GM23338 (cell line): ENCODE measurements around the gene PAK4. TPM values are rescaled to one million over a fixed set of nuclear protein-coding genes. Genes with fewer than 3 reads are reported as not detected.

ENCODE experiments used
- ATAC-seq: fragments of 200-7000 bp; cut with Tn5 transposase; 3 replicates; pipeline ENCODE4 v1.9.1; 2020
- DNase-seq: peaks from one replicate; pipeline ENCODE4 v3.0.0-alpha.2; 2015; ENCODE audit warnings: low spot score
- H2AFZ ChIP-seq: fragments of 200-600 bp; sonication (generic); 2 replicates; pipeline ENCODE4 v1.8.0; 2016; ENCODE audit warnings: antibody characterized with exemption, mild to moderate bottlenecking, moderate library complexity
- H3F3A ChIP-seq: fragments of 200-600 bp; sonication (generic); replicated peaks from 2 replicates; pipeline ENCODE4 v1.8.0; 2017; ENCODE audit warnings: antibody characterized with exemption, mixed run types, low read depth
- H3K27ac ChIP-seq: fragments of 200-600 bp; sonication (generic); 2 replicates; pipeline ENCODE4 v1.6.1; 2016; ENCODE audit warnings: low read depth
- H3K27me3 ChIP-seq: fragments of 200-600 bp; sonication (generic); 2 replicates; pipeline ENCODE4 v1.8.0; 2016; ENCODE audit warnings: mild to moderate bottlenecking, mixed run types, moderate library complexity; ENCODE audit not compliant: insufficient read depth
- H3K36me3 ChIP-seq: fragments of 200-600 bp; sonication (generic); 2 replicates; pipeline ENCODE4 v1.8.0; 2016; ENCODE audit warnings: mild to moderate bottlenecking; ENCODE audit not compliant: insufficient read depth
- H3K4me1 ChIP-seq: fragments of 200-600 bp; sonication (generic); 2 replicates; pipeline ENCODE4 v1.8.0; 2016; ENCODE audit warnings: mild to moderate bottlenecking, moderate library complexity; ENCODE audit not compliant: insufficient read depth
- H3K4me2 ChIP-seq: fragments of 200-600 bp; sonication (generic); 2 replicates; pipeline ENCODE4 v1.7.1; 2017; ENCODE audit warnings: mixed run types
- H3K4me3 ChIP-seq: fragments of 200-600 bp; sonication (generic); 2 replicates; pipeline ENCODE4 v1.6.1; 2016; ENCODE audit warnings: mixed run types
- H3K79me2 ChIP-seq: fragments of 200-600 bp; sonication (generic); replicated peaks from 2 replicates; pipeline ENCODE4 v1.8.0; 2017; ENCODE audit warnings: mild to moderate bottlenecking; ENCODE audit not compliant: insufficient read depth
- H3K9me2 ChIP-seq: fragments of 200-600 bp; sonication (generic); 2 replicates; pipeline ENCODE4 v1.8.0; 2017; ENCODE audit not compliant: insufficient read depth
- H4K20me1 ChIP-seq: fragments of 200-600 bp; sonication (generic); replicated peaks from 2 replicates; pipeline ENCODE4 v1.8.0; 2017; ENCODE audit warnings: mild to moderate bottlenecking; ENCODE audit not compliant: insufficient read depth
- H3K27ac Mint-ChIP-seq: 2 replicates; pipeline ENCODE4 v1.8.0; 2020; ENCODE audit warnings: inconsistent platforms, mild to moderate bottlenecking, moderate library complexity, mixed read lengths
- H3K27me3 Mint-ChIP-seq: 3 replicates; pipeline ENCODE4 v1.8.0; 2022; ENCODE audit warnings: low read depth, mild to moderate bottlenecking, moderate library complexity, mixed read lengths, inconsistent platforms; ENCODE audit not compliant: insufficient read depth, poor library complexity
- H3K36me3 Mint-ChIP-seq: 3 replicates; pipeline ENCODE4 v1.8.0; 2021; ENCODE audit warnings: low read depth, mild to moderate bottlenecking, inconsistent platforms, moderate library complexity, mixed read lengths
- H3K4me1 Mint-ChIP-seq: 3 replicates; pipeline ENCODE4 v1.8.0; 2020; ENCODE audit warnings: mild to moderate bottlenecking, inconsistent platforms, mixed read lengths
- H3K4me3 Mint-ChIP-seq: 3 replicates; pipeline ENCODE4 v1.8.0; 2021; ENCODE audit warnings: moderate library complexity, mild to moderate bottlenecking, inconsistent platforms, mixed read lengths
- H3K9me3 Mint-ChIP-seq: 3 replicates; pipeline ENCODE4 v1.8.0; 2020; ENCODE audit warnings: moderate library complexity, mild to moderate bottlenecking, inconsistent platforms, mixed read lengths
- CREB1 ChIP-seq: fragments of 250-450 bp; sonication (Bioruptor Pico); IDR thresholded peaks from 2 replicates; pipeline ENCODE4 v1.5.0; 2020; ENCODE audit warnings: low read depth, mild to moderate bottlenecking, moderate library complexity
- NANOG ChIP-seq: IDR thresholded peaks from 2 replicates; pipeline ENCODE4 v1.6.1; 2016; ENCODE audit warnings: antibody characterized with exemption, borderline replicate concordance
- POLR2AphosphoS5 ChIP-seq: IDR thresholded peaks from 2 replicates; pipeline ENCODE4 v1.6.1; 2016; ENCODE audit warnings: antibody characterized with exemption, low read depth
- STAT1 ChIP-seq: IDR thresholded peaks from one replicate; pipeline ENCODE4 v1.6.1; 2016; ENCODE audit warnings: antibody characterized with exemption; ENCODE audit not compliant: unreplicated experiment
- ZNF114 ChIP-seq: fragments of 250-450 bp; sonication (Bioruptor Pico); IDR thresholded peaks from 2 replicates; pipeline ENCODE4 v1.5.0; 2020; ENCODE audit warnings: mild to moderate bottlenecking, moderate library complexity
- ZNF462 ChIP-seq: fragments of 250-450 bp; sonication (Bioruptor Pico); IDR thresholded peaks from 2 replicates; pipeline ENCODE4 v1.5.0; 2020; ENCODE audit warnings: mild to moderate bottlenecking, moderate library complexity
- polyA plus RNA-seq: library from polyadenylated mRNA; unstranded; fragments of >200 nt; fragmentation: Nextera tagmentation; extraction: Ambion mirVana; gene quantifications from 2 replicates; pipeline ENCODE4 v1.2.1, GENCODE V29; 2016
- total RNA-seq: library from RNA; depleted of rRNA; stranded (reverse); fragments of >200 nt; shearing (Covaris generic); gene quantifications from 2 replicates; pipeline ENCODE4 v1.2.3, GENCODE V29; 2014
- TF ChIP-seq, protein P1 (sequence below): IDR thresholded peaks from one replicate; pipeline ENCODE4 v1.6.1; 2018; ENCODE audit warnings: antibody characterized with exemption; ENCODE audit not compliant: unreplicated experiment

PAK4 gene
- total and polyA plus RNA-seq, 2 experiments from 2014 or later = 28.7 to 35.4 TPM

DNA sequence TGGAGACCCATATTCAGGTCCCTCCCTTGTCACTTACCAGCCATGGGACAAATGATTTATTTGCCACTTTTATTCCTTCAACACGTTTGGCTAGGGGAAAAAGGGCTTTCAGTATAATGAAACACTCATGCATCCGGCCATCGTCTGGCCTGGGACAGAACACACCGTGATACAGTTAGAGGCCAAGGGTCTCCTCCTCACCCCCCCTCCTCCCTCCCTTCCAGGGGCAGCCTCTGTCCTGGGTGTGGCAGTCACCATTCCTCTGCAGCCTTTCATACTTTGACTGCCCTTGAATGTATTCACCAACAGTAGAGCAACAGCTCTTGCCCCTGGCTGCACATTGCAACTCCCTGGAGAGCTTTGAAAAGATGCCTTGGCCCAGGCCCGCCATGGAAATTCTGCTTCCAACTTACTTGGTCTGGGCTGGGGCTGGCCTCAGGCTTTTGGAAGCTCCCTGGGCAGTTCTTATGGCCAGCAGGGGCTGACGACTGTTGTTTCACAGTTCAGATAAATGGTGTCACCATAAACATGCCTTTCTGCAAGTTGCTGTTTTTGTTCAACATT, 3.0 kb downstream of the PAK4 start:
- Histone ChIP-seq H3K27me3 (no peaks in the 10 kb centered on the region), H3K79me2 (peaks cover 73% of the 10 kb centered on the region), H3K4me2 (no peak overlapping the region), H3K9me2 (no peaks in the 10 kb centered on the region), H3K4me3 (no peak overlapping the region), H3K4me1 (peaks cover 43% of the 10 kb centered on the region), H3K36me3 (no peaks in the 10 kb centered on the region), H3F3A (no peaks in the 10 kb centered on the region; the same call in 1 of the 2 replicates), H2AFZ (no peak overlapping the region), H4K20me1 (peaks cover 19% of the 10 kb centered on the region), H3K27ac (no peak overlapping the region)
- Mint-ChIP-seq H3K27me3 (peaks cover 20% of the 10 kb centered on the region), H3K36me3 (no peaks in the 10 kb centered on the region), H3K4me1 (peaks cover 61% of the 10 kb centered on the region), H3K4me3 (no peak overlapping the region), H3K27ac (no peak overlapping the region), H3K9me3 (no peaks in the 10 kb centered on the region)
- DNase-seq = no peak
- ATAC-seq = no peak
- TF ChIP-seq POLR2AphosphoS5 (no peak), STAT1 (no peak), ZNF114 (CRISPR knock-in tag) (no peak), ZNF462 (CRISPR knock-in tag) (no peak), CREB1 (CRISPR knock-in tag) (no peak), NANOG (no peak)
- TF ChIP-seq, protein P1, sequence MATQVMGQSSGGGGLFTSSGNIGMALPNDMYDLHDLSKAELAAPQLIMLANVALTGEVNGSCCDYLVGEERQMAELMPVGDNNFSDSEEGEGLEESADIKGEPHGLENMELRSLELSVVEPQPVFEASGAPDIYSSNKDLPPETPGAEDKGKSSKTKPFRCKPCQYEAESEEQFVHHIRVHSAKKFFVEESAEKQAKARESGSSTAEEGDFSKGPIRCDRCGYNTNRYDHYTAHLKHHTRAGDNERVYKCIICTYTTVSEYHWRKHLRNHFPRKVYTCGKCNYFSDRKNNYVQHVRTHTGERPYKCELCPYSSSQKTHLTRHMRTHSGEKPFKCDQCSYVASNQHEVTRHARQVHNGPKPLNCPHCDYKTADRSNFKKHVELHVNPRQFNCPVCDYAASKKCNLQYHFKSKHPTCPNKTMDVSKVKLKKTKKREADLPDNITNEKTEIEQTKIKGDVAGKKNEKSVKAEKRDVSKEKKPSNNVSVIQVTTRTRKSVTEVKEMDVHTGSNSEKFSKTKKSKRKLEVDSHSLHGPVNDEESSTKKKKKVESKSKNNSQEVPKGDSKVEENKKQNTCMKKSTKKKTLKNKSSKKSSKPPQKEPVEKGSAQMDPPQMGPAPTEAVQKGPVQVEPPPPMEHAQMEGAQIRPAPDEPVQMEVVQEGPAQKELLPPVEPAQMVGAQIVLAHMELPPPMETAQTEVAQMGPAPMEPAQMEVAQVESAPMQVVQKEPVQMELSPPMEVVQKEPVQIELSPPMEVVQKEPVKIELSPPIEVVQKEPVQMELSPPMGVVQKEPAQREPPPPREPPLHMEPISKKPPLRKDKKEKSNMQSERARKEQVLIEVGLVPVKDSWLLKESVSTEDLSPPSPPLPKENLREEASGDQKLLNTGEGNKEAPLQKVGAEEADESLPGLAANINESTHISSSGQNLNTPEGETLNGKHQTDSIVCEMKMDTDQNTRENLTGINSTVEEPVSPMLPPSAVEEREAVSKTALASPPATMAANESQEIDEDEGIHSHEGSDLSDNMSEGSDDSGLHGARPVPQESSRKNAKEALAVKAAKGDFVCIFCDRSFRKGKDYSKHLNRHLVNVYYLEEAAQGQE = no peak
